GM19452 (cell line): ENCODE measurements around the gene CSK.
A peak's percentile ranks its signal among the peaks of the same experiment; 100 is the strongest.
"Not testable (repeated sequence)": the region's sequence is repeated elsewhere in the genome, so short reads cannot be mapped to it uniquely, and the experiment has no call there.

Experiments used
- ATAC-seq: cut with Tn5 transposase; IDR thresholded peaks from one replicate; pipeline ENCODE4 v1.9.1; 2021; ENCODE audit not compliant: unreplicated experiment

Gene CSK

DNA sequence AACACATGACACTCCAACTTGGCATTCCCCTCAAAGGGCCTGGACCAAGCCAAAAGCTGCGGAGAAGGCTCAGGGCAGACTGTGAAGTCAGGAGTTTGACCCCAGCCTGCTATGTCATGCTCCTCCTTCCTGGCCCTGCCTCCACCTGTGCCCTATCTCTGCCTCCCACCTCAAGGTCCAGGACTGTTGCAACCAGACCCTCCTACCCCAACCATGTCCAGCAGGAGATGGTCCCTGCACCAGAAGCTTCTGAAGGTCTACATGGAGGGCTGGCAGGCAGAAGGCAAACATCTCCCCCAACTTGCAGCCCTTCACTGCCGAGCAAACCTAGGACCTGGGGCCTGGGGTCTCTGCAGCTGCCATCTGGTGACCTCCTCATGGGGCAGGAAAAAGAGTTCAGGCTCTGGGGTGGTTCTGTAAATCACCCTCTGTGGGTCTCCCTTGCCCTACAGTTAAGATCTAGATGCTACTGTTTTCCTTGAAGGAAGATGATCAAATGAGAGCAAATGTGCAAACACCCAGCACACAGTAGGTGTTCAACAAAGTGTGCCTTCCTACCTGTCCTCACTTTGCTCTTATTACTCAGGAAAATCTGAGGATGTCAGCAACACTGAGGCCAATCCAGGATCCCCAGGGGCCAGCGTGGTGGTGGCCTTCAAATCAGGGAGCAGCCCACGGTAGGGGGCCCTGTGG is 11.5 kb upstream of the CSK start:
- ATAC-seq: no peak

DNA sequence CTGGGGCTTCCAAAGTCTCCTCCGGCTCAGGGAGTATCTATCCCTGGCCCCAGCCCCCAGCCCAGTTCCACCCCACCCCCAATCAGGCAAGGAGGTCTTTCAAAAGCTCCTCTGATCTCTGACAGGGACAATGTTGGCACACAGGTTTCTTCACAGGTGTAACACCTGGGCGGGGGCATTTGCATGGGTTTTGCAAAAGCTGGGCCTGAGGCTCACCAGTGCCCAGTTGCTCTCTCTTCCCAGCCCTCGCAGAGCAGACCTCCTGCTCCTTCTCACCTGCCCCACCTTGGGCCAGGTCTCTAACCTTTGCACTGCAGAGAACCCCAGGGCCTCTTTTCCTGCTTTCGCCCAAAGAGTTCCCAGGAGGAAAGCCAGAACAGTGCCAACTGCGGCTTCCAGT is 8.6 kb upstream of the CSK start:
- ATAC-seq: no peak

DNA sequence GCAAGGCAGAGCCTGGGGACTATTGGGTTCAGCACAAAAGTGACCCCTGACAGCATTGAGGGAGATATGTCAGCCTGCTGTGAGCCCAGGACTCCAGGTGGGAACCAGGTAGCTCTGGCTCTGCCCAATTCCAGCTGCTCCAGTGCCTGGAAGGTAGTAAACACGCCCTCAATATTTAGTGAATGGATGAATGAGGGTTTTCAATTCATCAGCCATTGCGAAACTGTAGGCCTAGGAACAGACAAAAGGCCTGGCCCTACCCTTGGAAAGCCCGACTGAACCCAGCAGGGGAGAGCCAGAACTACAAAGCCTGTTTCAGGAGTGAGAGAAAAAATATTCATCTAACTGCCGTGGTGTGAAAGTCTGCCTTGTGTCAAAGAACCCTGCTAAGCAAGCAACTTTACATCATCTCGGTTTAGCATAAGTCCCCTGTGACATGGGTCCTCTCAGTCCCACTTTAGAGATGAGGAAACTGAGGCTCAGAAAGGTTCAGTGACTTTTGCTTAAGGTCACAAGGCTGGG is 8.1 kb upstream of the CSK start:
- no peak for ATAC-seq

DNA sequence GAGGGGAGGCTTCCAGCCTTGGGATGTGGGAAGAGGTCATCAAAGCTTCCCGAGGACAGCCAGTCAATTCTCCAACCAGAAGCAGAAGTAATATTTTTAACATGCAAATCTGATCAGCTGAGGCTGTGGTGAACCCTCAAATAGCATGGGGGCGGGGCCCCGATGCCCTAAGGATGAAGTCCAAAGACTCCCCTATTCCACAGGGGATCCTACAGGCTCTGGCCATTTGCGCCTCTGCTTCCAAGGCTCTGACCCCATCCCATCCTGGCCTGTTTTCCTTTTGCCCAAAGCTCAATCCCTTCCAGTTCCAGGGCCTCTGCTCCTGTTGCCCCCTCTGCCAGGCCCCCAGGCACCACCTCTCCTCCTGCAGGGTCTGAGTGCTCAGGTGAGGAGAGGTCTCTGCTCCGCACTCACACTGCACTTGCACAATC is 6.7 kb upstream of the CSK start:
- ATAC-seq: no peak

DNA sequence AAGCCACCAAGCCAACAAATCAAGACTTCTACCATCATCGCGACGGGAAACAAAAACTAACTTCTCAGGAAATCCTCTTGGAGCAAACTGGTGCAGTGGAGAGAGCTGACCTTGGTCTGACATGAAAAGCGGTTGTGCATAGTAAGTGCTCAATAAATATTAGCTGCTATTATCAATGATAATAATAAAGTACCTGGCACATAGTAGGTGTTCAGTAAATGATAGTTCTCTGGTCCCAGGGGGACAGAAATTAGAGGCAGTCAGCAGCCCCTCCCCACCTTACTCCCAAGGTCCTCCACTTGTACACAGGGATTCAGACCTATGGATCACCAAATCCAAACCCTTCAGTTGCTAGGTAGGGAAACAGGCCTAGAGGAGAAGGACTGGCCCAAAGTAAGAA is 6.0 kb upstream of the CSK start:
- no peak for ATAC-seq

DNA sequence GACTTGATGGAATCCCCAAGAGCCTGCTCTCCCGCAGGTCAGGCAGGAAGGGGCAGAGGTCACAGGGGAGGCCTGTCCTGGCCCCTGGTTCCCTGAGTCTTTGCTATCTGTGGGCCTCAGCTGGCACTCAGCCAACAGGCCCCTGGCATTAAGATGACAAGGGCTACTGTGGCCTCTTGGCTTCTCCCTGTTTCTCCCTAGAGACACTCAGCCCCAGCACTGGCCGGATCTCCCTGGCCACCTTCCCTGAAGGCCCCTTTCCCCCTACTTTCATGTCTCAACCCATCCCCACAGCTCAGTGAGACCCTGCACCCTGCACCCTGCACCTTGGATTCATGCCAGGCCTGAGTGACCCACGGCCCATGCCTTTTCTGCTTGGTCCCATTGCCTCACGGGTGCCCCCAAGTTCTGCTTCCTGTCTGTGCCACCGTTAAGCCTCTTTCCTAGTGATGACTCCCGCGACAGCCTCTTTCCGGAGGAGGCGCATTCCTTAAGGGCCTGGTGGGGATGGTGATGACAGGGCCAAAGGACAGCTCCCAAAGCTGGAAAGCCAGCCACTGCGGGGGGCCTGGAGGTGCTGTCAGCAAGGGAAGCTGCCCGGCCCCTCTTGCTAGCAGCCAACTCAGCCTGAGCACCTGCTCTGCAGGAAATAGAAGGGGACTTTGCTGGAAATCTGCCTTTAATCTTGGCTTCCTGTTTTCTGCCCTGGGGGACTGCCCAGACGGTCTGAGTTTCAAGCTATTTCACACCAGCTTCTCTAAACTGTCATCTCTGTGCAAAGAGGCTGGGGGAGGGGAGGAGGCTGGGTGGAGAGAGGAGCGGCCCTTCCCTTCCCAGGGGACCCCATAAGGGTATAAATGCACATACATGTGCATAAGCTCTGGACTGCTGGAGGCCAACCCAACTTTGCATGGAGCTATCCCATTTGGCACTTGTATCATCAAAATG is 4.8 kb upstream of the CSK start:
- peak; percentile 31 for ATAC-seq

DNA sequence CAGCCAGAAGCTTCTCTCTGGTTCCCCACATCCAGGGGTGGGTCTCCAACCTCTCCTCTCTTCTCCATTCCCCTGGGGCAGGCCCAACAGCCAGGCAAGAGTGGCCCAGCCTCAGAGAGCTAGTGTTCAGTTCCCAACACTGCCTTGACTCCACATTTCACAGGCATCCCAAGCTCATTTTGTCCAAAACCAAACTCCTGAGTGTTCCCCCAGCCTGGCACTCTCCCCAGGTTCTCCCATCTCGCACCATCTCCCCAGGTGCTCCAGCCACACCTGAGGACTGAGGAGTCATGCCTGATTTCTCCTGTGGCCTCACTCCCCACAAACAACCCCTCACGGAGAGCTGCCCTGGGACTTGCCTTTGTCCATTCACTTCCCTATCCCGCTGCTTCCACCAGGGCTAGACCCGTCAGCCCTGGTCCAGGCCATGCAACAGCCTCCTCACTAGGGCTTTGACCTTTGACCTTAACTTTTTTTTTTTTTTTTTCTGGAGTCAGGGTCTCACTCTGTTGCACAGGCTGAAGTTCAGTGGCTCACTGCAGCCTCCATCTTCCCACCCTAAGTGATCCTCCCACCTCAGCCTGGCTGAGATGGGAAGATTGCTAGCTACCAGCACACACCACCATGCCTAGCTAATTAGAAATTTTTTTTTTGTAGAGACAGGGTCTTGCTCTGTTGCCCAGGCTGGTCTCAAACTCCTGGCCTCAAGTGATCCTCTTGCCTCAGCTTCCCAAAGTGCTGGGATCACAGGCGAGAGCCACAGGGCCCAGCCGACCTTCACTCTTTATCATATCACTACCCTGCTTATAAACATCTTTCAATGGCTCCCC is 3.9 kb upstream of the CSK start:
- ATAC-seq: no peak

DNA sequence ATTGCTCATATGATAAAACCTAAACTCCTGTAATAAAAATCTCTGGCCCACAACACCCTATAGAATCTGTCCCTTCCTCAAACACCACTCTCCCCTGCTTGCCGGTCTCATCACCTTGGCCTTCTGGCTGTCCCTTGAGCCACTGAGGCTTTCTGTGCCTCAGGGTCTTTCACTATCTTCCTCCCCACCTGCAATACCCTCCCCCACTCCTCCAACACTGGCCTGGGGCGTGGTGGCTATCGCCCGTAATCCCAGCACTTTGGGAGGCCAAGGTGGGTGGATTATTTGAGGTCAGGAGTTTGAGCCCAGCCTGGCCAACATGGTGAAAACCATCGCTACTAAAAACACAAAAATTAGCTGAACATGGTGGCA is 3.3 kb upstream of the CSK start:
- no peak for ATAC-seq

DNA sequence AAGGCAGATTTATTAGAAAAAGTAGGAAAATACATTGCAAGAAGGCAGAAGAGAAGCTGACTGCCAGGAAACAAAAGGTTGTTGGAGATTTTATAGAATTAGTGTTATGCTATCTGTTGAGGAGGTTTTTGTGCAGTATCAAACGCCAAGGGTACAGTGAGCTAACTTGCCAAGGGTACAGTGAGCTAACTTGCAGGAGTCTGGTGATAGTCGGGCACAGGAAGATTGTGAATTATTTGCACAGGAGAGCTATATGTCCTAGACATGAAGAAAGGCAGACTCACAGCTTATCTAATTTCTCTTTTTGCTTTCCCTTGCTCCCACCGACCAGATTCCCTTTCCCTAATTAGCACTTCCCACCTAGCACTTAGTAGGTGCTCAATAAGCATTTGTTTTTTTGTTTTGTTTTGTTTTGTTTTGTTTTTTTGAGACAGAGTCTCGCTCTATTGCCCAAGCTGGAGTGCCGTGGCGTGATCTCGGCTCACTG is 2.7 kb upstream of the CSK start:
- ATAC-seq: no peak

DNA sequence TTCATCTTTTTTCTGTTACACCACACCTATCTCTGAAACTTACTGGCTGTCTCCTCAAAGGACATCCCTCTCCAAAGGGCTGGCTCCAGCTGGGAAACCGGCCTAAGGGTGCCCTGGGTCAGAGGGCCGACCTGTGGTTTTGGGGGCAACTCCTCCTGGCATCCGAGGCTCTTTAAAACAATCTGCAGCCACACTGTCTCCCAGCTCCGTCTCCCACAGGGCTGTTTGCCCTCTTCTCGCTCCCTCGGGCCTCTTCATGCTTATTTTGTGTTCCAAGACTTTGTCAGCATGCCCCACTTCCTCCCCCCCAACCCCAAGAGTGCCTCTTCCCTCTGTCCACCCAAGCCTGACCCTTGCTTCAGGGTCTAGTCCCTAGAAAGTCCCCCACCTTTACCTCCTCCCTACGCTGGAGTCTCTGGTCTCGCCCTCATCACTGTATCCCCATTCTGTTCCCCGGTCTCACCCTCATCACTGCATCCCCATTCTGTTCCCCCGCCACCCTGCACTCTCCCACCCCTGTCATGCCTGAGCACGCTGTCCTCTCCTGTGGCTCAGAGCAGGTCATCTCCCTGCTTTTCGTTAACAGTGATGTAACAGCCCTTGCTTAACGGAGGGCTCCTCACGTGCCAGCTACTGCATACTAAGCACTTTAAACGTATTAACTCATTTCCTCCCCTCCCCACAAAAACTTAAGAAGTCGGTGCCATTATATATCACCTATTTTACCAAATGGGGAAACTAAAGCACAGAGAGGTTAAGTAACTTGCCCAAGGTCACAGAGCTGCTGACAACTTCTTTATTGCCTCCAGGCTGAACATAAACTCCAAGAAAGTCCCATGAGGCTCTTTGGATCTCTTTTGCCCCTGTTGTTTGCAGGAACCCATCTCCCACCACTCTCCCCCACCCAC is 1.1 kb upstream of the CSK start:
- no peak for ATAC-seq

DNA sequence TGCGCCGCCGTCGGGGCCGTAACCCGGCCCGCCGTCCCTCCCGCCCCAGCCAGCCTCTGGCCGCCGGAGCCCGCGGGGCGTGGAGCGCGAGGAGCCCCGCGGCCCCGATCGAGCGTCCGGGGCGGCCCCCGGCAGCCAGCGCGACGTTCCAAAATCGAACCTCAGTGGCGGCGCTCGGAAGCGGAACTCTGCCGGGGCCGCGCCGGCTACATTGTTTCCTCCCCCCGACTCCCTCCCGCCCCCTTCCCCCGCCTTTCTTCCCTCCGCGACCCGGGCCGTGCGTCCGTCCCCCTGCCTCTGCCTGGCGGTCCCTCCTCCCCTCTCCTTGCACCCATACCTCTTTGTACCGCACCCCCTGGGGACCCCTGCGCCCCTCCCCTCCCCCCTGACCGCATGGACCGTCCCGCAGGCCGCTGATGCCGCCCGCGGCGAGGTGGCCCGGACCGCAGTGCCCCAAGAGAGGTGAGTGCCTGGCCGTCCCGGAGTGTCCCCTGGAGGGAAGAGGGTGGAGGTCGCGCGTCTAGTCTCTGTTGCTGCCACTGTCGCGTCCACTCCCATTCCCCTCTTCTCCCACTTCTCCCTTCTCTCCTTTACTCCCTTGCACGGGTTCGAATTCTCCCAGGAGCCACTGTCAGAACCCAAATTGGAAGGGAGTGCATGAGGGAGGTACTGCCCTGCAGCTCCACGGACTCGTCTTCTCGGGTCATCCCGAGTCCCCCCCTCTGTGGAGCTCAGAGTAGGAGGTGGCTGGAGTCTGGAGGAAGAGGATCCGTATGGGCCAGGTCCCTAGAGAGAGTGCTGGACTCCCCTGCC is 585 bp downstream of the CSK start:
- peak; percentile 9 for ATAC-seq

DNA sequence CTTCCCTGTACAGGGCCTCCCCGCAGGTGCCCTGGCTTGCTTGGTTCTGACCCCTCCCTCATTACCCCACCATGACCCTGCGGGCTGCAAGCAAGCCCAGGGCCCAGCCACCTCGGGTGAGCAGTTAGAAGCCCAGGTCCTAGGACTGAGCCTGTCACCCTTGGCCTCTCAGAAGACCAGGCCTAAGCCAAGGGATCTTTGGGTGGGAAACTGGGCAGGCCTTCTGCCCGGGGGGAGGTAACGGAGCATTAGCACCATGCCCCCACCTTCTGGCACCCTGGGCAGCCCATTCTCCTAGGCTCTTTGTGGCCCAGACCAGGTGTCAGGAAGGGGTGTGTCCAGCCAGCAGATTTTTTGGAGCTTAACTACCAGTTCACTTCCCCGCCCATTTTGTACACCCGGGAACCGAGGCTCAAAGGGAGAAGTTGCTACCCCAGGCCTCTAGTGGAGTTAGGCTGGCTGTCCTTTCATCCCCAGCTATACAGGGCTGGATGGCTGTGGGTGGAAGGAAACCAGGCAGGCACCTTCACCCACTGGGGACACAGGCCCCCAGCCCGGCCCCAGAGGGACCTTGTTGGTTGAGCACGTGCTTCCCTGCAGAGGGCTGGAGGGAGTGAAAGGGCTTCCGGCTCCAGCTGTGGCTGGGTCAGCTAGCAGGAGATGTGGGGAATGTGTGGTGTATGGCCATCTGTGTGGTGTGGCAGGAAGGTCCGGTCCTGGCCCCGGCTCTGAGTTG is 1.4 kb downstream of the CSK start:
- no peak for ATAC-seq

DNA sequence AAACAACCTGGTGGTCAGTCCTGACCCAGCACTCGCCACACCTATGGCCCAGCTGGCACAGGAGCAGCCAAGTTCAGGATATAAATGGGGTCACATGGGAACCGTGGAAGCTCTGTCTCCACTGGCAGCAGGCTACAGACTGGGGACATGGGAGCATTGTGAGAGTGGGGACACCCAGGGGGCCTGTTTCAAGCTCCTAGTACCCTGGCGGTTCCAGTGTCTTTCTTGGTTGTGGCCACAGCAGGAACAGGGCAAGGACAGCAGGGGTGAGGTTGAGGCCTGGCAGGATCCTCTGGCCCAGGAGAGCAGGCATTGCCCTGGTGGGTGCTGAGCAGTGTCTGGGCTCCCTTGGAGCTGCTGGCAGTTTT is 1.9 kb downstream of the CSK start:
- ATAC-seq: no peak

DNA sequence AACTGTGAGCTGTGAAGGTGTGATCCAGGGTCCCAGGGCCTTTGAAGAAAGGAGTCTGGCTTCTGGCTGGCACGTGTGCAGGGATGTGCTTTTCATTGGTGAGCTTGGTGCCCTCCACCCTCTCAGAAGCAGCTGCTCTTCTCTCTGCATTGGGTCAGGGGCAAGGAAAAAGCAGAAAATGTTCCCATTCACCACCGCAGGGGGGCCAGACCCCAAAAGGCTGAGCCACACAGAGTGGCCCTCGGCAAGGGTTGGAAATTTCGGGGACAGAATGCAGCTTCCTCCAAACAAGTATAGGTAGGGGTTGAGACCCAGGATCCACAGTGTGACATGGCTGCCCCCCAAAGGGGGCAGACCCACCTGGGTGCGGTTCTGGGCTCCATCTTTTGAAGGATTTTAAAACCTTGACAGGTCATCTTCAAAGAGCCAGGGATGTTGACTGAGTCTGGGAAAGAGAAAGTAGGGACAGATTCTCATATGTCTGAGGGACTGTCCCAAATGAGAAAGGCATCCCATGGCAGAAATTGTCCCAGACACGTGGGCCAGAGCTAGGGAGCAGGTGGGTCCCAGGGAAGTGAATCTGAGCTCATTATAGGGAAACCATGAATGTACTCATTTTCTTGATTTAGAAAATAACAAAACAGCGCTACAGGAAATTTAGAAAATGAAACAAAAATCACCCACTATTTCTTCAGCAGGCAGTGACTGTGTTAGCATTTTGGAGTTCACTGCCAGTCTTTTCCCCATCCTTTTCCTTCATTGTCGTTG is 2.7 kb downstream of the CSK start:
- no peak for ATAC-seq

DNA sequence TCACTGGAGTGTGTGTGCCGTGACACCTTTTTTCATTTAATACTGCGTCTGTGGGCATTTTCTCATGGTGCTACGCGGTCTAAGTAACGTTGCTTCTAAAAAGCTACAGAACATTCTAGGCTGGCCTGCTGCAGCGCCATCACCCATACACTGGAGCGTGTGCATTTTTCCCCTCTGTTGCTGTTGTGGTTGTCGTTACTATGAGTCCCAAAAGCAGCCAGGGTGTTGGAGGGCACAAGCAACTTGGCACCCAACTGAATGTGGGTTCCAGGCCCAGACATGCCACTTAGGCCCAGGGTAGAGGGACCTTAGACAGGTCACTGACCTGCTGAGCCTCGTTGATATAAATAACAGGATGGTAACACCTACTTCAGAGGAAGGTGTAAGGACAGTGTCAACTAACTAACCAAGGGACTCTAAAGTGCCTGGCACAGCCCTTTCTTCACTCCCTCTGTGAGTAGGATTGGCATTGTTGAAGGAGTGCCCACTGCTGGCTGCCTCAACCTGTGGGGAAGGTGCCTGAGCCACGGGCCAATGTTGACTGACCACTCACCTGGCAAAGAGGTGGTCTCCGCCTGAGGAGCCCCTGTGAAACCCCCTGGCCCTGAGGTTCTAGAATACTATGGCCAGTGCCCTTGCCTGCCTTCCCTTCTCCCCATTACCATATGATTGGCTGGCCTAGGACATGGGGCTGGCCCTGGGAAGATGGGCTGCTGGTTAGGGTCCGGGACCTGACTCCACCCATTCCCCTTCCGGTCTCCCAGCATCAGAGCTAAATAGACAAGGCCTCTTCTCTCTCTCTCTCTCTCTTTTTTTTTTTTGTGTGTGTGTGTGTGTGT is 3.5 kb downstream of the CSK start:
- ATAC-seq: no peak

DNA sequence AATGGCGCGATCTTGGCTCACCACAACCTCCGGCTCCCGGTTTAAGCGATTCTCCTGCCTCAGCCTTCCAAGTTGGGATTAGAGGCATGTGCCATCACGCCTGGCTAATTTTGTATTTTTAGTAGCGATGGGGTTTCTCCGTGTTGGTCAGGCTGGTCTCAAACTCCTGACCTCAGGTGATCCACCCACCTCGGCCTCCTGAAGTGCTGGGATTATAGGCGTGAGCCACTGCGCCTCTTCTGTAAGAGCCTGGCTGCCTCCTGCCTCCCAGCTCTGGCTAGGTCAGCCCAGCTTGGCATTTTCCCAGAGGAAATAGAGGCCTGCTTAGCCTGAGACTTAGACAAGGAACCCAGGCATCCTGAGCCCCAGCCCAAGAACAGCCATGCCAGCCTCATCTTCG is 4.2 kb downstream of the CSK start:
- not testable (repeated sequence) for ATAC-seq

DNA sequence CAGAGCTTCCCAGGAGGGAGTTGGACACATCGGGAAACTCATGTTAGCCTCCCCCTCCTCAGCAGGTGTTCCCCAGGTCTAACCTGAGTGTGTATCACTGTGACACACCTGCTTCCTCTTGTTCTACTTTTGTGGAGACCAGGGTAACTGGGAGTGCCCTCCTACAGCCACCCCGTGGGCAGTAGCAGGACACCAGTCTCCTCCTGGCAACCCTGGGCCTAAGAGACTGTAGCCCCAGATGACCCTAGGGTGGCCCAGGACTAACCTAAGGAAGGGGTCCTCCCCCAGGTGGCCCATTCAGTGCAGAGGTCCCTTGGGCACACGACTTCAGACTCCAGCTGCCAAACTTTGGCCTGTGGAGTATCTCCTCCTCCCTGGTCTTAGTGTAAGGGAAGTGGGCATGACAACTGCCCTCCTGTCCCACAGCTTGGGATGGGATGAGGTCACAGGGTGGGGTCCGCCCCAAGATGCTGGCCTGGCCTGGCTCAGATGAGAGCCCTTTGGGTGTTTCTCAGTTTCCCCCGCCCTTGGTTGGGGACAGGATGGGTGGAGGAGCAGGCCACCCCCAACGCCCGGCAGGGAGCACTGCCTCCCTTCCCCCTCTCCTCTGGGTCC is 4.8 kb downstream of the CSK start:
- ATAC-seq: no peak
